Fibroblast of skin of left quadriceps (primary cell): ENCODE results near the gene BRINP2.
"Not testable (repeated sequence)": the region's sequence is repeated elsewhere in the genome, so short reads cannot be mapped to it uniquely, and the experiment has no call there.

Experiments used
- DNase-seq, 2 experiments: peaks; one replicate each; pipeline ENCODE4 v3.0.0-alpha.2; 2013; ENCODE audit warnings: low read depth in 2 of 2

Gene BRINP2

DNA sequence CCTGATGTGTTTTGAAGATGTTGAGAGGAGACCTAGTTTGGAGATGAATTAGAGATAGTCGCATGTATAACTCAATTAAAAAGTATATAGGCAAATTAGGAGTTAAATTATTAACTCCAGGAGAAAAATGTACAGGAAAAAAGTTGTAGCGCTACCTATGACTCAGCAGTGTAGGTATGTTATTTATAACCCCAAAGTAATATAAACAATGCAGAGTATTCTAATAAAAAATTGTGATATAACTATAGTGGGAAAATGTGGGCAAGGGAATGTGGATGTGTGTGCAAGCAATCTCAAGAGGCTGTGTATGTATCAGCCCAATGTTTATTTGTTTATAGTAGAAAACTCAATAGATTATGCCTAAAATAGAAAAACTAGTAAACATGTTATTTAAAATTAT lies 144.5 kb downstream of the BRINP2 start:
- DNase-seq: no peak

DNA sequence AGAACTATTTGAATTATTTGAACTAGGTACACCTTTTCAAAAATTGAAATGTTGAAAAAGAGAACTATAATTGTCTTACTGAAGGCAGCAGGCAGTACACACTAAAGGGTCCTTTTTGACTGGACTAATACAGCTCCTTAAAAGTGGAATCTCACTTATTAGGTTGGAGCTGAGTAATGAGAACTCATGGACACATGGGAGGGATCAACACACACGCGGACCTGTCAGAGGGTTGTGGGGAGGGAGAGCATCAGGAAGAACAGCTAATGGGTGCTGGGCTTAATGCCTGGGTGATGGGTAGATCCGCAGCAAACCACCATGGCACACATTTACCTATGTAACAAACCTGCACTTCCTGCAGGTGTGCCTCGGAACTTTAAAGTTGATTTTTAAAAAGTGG lies 145.0 kb downstream of the BRINP2 start:
- DNase-seq: no peak

DNA sequence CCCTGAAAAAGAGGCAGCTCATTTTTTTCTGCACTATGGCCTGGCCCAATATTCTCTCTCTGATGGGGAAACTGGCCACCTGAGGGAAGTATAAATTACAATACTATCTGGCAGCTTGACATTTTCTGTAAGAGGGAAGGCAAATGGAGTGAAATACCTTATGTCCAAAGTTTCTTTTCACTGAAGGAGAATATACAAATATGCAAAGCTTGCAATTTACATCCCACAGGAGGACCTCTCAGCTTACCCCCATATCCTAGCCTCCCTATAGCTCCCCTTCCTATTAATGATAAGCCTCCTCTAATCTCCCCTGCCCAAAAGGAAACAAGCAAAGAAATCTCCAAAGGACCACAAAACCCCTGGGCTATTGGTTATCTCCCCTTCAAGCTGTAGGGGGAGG lies 150.7 kb downstream of the BRINP2 start:
- not testable (repeated sequence) for DNase-seq

DNA sequence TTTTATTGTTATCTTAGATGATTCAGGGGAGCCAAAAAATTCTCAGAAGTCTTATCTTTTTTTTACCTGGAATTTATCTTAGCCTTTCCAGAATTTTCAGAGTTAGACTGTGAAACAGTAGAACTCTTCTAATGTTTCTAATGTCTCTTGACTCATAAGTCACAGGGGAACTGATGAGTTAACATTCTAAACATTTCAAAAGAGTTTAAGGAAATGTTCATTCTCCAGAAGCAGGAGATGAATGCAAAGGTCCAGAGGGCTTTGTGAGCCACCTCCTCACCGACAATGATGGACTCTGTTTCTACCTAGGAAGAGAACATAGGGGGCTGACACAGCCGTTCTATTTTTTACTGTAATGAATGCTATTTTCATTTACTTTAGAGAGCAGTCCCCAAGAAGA lies 157.5 kb downstream of the BRINP2 start:
- no peak for DNase-seq

DNA sequence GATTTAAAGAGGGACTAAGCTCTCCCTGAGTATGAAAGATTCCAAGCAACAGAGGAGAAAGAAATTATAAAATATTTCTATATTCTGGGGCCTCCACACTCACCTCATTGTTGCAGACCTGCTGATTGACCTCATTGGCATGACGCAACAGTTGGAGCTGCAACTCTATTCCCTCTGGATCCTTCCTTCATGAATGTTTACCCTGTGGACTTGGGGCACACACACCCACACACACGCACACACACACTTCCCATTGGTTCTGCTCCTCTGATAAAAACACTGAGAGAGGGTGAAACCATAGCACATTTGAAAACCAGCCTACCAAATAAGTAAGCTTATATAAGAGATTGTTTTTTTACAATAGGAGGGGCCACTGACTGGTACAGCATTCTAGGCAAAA lies 159.1 kb downstream of the BRINP2 start:
- no peak for DNase-seq
